Activated CD8-positive, alpha-beta T cell treated with anti-CD3 and anti-CD28 coated beads, Interleukin-2, amount 10 ng/mL, durations not matched to agents 7 days and 5 days (primary cell): Measurements from ENCODE around the gene GCLC. TPM values are rescaled to one million over a fixed set of nuclear protein-coding genes. Genes with fewer than 3 reads are reported as not detected.
A peak's percentile ranks its signal among the peaks of the same experiment; 100 is the strongest.
"Not testable (repeated sequence)": the region's sequence is repeated elsewhere in the genome, so short reads cannot be mapped to it uniquely, and the experiment has no call there.

Experiments used
- ATAC-seq: fragments of 150-1000 bp; cut with Tn5 transposase; one replicate; pipeline ENCODE4 v1.10.0; 2021; ENCODE audit warnings: moderate library complexity
- CTCF ChIA-PET: fragments of 350-600 bp; sonication (Branson Sonifier 250); formaldehyde crosslinking; loops from one replicate; lab custom pipeline; 2021; ENCODE audit warnings: antibody characterized with exemption; lab: Charles Lee
- POLR2A ChIA-PET: fragments of 350-600 bp; sonication (Branson Sonifier 250); formaldehyde crosslinking; loops from one replicate; lab custom pipeline; 2021; ENCODE audit warnings: antibody characterized with exemption; lab: Charles Lee
- DNase-seq: peaks from one replicate; pipeline ENCODE4 v3.0.0-alpha.2; 2020
- H3K27ac Mint-ChIP-seq: one replicate; pipeline ENCODE4 v1.8.0; 2021; ENCODE audit warnings: mild to moderate bottlenecking, mixed read lengths
- H3K27me3 Mint-ChIP-seq: one replicate; pipeline ENCODE4 v1.8.0; 2021; ENCODE audit warnings: low read depth, mixed read lengths
- H3K36me3 Mint-ChIP-seq: one replicate; pipeline ENCODE4 v1.8.0; 2021; ENCODE audit warnings: low read depth, mixed read lengths
- H3K4me1 Mint-ChIP-seq: one replicate; pipeline ENCODE4 v1.8.0; 2021; ENCODE audit warnings: low read depth, mixed read lengths
- H3K4me3 Mint-ChIP-seq: one replicate; pipeline ENCODE4 v1.8.0; 2021; ENCODE audit warnings: mild to moderate bottlenecking, mixed read lengths
- H3K9me3 Mint-ChIP-seq: one replicate; pipeline ENCODE4 v1.8.0; 2022; ENCODE audit warnings: mixed read lengths; ENCODE audit not compliant: insufficient read depth
- total RNA-seq, 2 experiments: library from RNA; stranded (reverse); gene quantifications; one replicate each; pipeline ENCODE4 v1.2.3, GENCODE V29; 2021

Gene GCLC
- total RNA-seq, 2 experiments from 2014 or later = 22.1 to 26.5 TPM

DNA sequence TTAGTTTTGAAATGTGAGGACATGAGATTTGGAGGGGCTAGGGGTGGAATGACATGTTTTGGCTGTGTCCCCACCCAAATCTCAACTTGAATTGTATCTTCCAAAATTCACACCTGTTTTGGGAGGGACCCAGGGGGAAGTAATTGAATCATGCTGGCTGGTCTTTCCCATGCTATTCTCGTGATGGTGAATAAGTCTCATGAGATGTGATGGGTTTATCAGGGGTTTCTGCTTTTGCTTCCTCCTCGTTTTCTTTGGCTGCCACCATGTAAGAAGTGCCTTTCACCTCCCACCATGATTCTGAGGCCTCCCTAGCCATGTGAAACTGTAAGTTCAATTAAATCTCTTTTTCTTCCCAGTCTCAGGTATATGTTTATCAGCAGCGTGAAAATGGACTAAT, 8.7 kb upstream of the GCLC start:
- POLR2A ChIA-PET = not testable (repeated sequence)

DNA sequence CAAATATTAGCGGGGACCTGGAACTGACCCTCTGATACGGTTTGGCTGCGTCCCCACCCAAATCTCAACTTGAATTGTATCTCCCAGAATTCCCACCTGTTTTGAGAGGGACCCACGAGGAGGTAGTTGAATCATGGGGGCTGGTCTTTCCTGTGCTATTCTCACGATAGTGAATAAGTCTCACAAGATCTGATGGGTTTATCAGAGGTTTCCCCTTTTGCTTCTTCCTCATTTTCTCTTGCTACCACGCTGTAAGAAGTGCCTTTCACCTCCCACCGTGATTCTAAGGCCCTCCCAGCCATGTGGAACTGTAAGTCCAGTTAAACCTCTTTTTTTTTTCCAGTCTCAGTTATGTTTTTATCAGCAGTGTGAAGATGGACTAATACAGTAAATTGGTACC, 6.8 kb upstream of the GCLC start:
- DNase-seq, H3K27ac Mint-ChIP-seq, H3K27me3 Mint-ChIP-seq, CTCF ChIA-PET, POLR2A ChIA-PET, H3K9me3 Mint-ChIP-seq, ATAC-seq, H3K36me3 Mint-ChIP-seq, H3K4me3 Mint-ChIP-seq: not testable (repeated sequence)
- H3K4me1 Mint-ChIP-seq = peaks cover 17% of the 10 kb centered on the region

More for the DNA sequence above, 8.7 kb upstream of the GCLC start:
- H3K27ac Mint-ChIP-seq, H3K9me3 Mint-ChIP-seq, H3K4me1 Mint-ChIP-seq, ATAC-seq, DNase-seq, H3K27me3 Mint-ChIP-seq, H3K36me3 Mint-ChIP-seq, CTCF ChIA-PET, H3K4me3 Mint-ChIP-seq: not testable (repeated sequence)

DNA sequence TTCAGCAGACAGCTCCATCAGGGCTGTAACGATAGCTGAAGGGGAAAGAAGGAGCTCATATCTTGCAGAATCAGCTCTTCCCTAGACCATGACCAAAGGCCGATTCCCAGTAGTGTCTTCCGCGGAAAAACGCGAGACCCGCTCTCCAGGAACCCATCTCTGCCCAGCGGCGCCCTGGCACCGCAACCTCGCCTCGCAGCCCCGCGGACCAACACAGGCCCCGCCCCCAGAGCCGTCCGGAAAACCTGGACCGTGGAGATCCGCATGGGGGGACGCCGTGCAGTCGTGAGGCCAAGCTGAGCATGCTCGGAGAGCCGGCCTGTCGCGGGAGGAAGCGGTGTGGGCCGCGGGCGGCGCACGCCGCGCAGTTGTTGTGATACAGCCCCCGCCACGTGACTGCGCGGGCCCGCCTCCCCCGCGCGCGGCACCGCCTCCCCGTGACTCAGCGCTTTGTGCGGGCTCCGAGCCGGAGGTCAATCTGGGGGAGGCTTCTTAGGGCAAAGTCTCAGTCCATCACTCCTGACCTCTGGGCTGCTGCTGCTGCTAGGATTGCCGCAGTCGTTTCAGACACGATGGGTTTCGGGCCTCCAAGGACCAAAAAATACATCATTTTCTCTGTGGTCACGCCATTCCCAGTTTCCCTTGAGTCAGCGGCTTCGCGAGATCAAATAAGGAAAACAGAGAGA, 3.1 kb upstream of the GCLC start:
- ChIA-PET CTCF (interaction anchor here (0.8 to 2.5 kb wide), 8 partner anchors 17 to 180 kb away, joined by 3 to 28 read pairs (median 6); no protein-coding TSS in a partner anchor), POLR2A (interaction anchor here (1.2 kb wide), 1 partner anchor 104 kb away, joined by 8 read pairs; no protein-coding TSS in a partner anchor)
- Mint-ChIP-seq H3K4me3 (peak overlapping the region; percentile 80), H3K27ac (peak overlapping the region; percentile 45), H3K36me3 (no peaks in the 10 kb centered on the region), H3K27me3 (peaks cover 17% of the 10 kb centered on the region), H3K4me1 (peaks cover 39% of the 10 kb centered on the region), H3K9me3 (no peaks in the 10 kb centered on the region)
- ATAC-seq (peak; percentile 84), DNase-seq (peak; percentile 95)

DNA sequence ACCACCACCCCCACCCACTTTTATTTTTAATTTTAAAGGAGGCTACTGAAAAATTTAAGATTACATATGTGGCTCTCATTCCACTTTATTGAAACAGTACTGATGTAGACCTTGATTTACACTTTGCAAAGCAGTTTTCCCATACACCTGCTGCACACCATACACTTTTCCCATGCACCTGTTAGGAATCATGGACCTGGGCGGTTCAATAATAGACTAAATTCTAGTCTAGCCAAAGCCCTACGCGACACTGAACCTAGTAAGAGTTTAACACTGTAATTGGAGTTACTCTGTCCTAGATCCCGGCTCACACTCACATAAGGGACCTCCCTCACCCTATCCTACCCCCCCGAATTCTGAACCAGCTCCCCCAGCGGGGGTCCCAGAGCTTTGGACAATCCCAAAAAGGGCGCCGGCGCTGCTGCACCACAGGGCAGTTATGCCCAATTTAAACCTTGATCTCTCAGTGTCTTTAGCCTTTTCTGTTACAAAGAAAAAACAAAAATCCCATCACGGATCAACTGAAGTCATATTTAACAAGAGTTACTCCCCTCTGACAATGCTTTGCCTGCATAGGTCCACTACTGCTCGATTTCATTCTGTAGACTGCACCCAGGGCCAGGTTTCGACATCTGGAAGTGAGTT, 2.4 kb upstream of the GCLC start:
- Mint-ChIP-seq H3K4me1 (peaks cover 42% of the 10 kb centered on the region), H3K27me3 (peaks cover 17% of the 10 kb centered on the region), H3K9me3 (no peaks in the 10 kb centered on the region), H3K27ac (peak overlapping the region; percentile 60), H3K36me3 (no peaks in the 10 kb centered on the region), H3K4me3 (peak overlapping the region; percentile 80)
- POLR2A ChIA-PET = interaction anchor here (1.2 kb wide), 1 partner anchor 104 kb away, joined by 8 read pairs; no protein-coding TSS in a partner anchor
- ATAC-seq = no peak
- no peak for DNase-seq
- CTCF ChIA-PET = interaction anchor here (0.8 to 2.5 kb wide), 7 partner anchors 54 to 181 kb away, joined by 3 to 28 read pairs (median 8); no protein-coding TSS in a partner anchor

DNA sequence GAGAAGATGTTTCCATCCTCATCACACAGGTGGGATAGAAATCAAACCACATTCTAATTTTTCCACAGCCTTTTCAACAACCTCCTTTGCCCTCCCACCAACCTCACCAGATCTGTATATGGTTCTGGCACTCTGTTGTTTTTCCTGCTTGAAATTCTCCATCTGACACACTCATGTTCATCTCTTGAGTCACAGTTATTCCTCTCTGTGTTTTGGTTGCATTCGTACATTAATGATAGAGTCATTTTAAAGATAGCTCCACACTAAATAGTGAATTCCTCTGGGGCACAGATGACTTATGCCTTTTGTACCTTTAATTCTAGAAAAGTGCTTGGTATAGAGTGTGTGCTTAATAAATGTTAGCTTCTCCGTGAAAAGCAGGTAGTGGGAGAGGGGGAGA, 1.4 kb upstream of the GCLC start:
- peaks cover 17% of the 10 kb centered on the region for H3K27me3 Mint-ChIP-seq
- peaks cover 46% of the 10 kb centered on the region for H3K4me1 Mint-ChIP-seq
- H3K36me3 Mint-ChIP-seq = no peaks in the 10 kb centered on the region
- ATAC-seq (no peak), DNase-seq (no peak)
- no peak overlapping the region for H3K27ac Mint-ChIP-seq
- CTCF ChIA-PET = interaction anchor here (1.0 to 2.5 kb wide), 3 partner anchors 104 to 182 kb away, joined by 5 to 15 read pairs (median 8); no protein-coding TSS in a partner anchor
- H3K9me3 Mint-ChIP-seq = no peaks in the 10 kb centered on the region
- no peak overlapping the region for H3K4me3 Mint-ChIP-seq
- POLR2A ChIA-PET = no interaction called here

DNA sequence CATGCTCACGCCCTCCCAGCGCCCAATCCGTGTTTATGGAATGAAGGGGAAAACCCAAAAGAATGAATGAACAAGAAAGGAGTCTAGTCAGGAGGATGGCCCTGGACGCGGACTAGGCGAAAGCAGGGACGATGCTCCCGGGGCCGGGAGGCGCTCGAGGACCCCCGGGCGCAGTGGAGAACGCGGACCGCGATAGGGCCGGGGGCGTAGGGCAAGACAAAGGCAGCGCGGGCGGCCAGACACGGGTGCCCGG, 758 bp downstream of the GCLC start:
- H3K27ac Mint-ChIP-seq = peak overlapping the region; percentile 84
- H3K4me3 Mint-ChIP-seq = peak overlapping the region; percentile 86
- no peak for ATAC-seq
- POLR2A ChIA-PET = interaction anchor here (0.9 to 1.7 kb wide), 4 partner anchors 11 to 107 kb away, joined by 3 to 7 read pairs (median 4); no protein-coding TSS in a partner anchor
- CTCF ChIA-PET = interaction anchor here (0.7 to 3.5 kb wide), 7 partner anchors 10 to 182 kb away, joined by 3 to 38 read pairs (median 5); no protein-coding TSS in a partner anchor
- DNase-seq = no peak
- no peaks in the 10 kb centered on the region for H3K9me3 Mint-ChIP-seq
- H3K4me1 Mint-ChIP-seq = peaks cover 46% of the 10 kb centered on the region
- H3K27me3 Mint-ChIP-seq = peaks cover 17% of the 10 kb centered on the region
- H3K36me3 Mint-ChIP-seq = peaks cover 5% of the 10 kb centered on the region

DNA sequence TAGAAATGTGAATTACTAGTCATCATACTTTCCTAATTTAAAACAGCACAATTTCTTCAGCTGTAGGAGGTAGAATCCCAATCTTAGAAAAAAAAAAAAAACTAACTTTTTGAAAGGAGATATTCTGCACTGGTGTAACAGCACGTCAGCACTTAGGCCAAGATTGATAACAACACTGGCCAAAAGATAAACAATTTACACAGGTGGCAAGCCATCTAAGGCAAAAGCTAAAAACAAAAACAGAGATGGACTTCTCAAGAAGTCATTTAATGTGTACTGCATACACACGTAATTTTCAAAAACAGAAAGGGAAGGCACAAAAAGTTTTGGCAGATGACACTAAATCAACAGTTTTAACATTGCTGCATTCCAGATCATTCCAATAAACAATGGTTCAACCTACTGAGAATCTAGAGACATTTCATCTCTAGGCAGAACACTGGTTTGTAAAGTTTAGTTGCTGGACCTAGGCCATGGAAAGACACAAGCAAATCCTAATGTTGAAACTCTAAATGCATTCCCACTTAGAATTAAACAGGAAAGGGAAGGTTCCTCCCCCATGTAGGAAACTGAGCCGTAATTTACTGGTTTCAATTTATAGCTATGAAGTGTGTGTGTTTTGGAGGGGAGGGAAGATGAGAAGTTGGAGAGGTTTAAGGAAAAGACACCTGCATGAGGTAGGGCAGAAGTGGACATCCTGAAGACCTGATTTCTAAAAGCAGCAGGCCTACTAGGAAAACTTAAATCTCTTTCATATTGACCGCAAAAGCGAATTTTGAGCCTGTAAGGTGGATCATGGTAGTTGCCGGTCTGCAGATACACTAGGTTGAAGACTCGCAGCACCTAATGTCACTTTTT, 1.3 kb downstream of the GCLC start:
- no peak for DNase-seq
- peak overlapping the region; percentile 84 for H3K27ac Mint-ChIP-seq
- ChIA-PET POLR2A (interaction anchor here (0.5 to 1.7 kb wide), 5 partner anchors 10 to 108 kb away, joined by 3 to 7 read pairs (median 3); no protein-coding TSS in a partner anchor), CTCF (interaction anchor here (0.7 to 3.5 kb wide), 10 partner anchors 10 to 256 kb away, joined by 3 to 38 read pairs (median 4); no protein-coding TSS in a partner anchor)
- H3K4me3 Mint-ChIP-seq = peak overlapping the region; percentile 86
- peaks cover 16% of the 10 kb centered on the region for H3K27me3 Mint-ChIP-seq
- H3K36me3 Mint-ChIP-seq = peaks cover 5% of the 10 kb centered on the region
- H3K9me3 Mint-ChIP-seq = no peaks in the 10 kb centered on the region
- ATAC-seq = no peak
- peaks cover 45% of the 10 kb centered on the region for H3K4me1 Mint-ChIP-seq

DNA sequence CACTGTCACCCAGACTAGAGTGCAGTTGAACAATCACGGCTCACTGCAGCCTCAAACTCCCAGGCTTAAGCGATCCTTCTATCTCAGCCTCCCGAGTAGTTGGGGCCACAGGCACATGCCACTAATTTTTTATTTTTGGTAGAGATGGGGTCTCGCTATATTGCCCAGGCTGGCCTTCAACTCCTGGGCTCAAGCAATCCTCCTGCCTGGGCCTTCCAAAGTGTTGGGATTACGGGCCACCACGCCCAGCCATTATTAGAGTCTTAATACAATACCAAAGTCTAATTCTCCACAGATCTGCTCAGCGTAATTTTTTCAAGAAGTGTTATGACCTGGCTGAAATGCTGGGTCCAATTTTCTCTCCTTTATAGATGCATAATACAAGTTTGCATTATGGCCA, 3.0 kb downstream of the GCLC start:
- H3K4me1 Mint-ChIP-seq = peaks cover 29% of the 10 kb centered on the region

DNA sequence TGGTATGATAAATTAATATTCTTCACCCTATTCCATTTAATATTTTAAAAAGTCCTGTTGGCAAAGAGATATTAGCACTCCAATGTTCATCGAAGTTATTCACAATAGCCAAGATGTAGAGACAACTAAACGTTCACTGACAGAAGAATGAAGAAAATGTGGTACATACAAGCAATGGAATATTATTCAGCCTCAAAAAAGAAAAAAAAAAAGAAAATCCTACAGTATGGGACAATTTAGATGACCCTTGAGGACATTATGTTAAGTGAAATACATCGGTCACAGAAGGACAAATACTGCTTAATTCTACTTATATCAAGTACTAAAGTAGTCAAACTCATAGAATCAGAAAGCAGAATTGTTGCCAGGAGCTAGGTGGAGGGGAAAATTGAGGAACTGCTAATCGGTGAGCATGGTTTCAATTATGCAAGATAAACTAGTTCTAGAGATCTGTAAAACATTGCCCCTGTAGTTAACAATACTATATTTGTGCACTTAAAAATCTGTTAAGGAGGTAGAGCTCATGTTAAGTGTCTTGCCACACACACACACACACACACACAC, 4.7 kb downstream of the GCLC start:
- H3K27ac Mint-ChIP-seq = no peak overlapping the region
- ChIA-PET POLR2A (no interaction called here), CTCF (interaction anchor here (0.6 to 1.7 kb wide), 2 partner anchors 10 to 179 kb away, joined by 3 to 4 read pairs; no protein-coding TSS in a partner anchor)
- H3K4me3 Mint-ChIP-seq = no peak overlapping the region
- H3K4me1 Mint-ChIP-seq = peaks cover 24% of the 10 kb centered on the region
- peaks cover 5% of the 10 kb centered on the region for H3K36me3 Mint-ChIP-seq
- ATAC-seq (no peak), DNase-seq (no peak)
- peaks cover 3% of the 10 kb centered on the region for H3K27me3 Mint-ChIP-seq
- no peaks in the 10 kb centered on the region for H3K9me3 Mint-ChIP-seq

More for the DNA sequence above, 3.0 kb downstream of the GCLC start:
- Mint-ChIP-seq H3K9me3 (no peaks in the 10 kb centered on the region), H3K27me3 (peaks cover 15% of the 10 kb centered on the region), H3K4me3 (no peak overlapping the region), H3K27ac (no peak overlapping the region), H3K36me3 (peaks cover 5% of the 10 kb centered on the region)
- DNase-seq = no peak
- ATAC-seq = no peak
- ChIA-PET CTCF (interaction anchor here (3.5 kb wide), 1 partner anchor 49 kb away, joined by 16 read pairs; no protein-coding TSS in a partner anchor), POLR2A (no interaction called here)

DNA sequence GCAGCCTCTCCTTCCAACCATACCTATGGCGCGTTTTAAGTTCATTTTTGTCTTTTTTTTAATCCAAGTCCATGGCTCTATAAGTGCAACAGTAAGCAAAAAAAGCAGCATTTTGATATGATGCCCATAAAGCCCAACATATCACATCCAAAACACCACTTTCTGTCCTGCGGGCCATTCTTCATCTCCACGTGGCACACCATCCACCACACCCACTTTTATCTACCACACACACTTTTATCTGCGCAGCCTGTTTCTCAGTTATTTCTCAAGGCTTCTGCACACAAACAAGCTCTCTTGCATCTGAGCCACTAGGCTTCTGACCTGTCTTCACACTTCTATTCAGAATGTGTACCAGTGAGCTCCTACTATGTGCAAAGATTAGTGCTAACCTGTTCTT, 5.3 kb downstream of the GCLC start:
- no peak overlapping the region for H3K4me3 Mint-ChIP-seq
- ChIA-PET CTCF (interaction anchor here (0.6 to 1.7 kb wide), 3 partner anchors 9 to 179 kb away, joined by 3 to 4 read pairs (median 3); no protein-coding TSS in a partner anchor), POLR2A (no interaction called here)
- no peak for ATAC-seq
- peaks cover 20% of the 10 kb centered on the region for H3K4me1 Mint-ChIP-seq
- DNase-seq = no peak
- H3K27ac Mint-ChIP-seq = no peak overlapping the region
- peaks cover 6% of the 10 kb centered on the region for H3K36me3 Mint-ChIP-seq
- H3K9me3 Mint-ChIP-seq = no peaks in the 10 kb centered on the region
- H3K27me3 Mint-ChIP-seq = no peaks in the 10 kb centered on the region

DNA sequence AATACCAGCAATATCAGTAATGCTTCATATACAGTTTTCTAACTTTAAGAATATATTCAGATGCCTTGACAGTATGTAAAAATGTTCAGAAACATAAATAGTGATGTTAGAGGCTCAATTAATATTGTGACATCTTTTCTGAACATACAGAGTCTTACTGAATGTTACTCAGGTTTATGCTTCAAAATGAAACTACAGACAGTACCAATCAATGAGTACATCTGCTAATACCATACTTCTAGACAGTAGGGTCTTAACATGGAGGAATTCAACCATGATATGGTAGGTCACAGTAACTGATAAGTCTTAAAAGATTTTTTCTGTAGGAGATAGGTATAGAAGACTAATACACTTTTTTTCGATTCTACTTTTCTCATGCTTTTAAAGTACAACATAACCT, 8.3 kb downstream of the GCLC start:
- Mint-ChIP-seq H3K9me3 (no peaks in the 10 kb centered on the region), H3K4me1 (peaks cover 16% of the 10 kb centered on the region), H3K27ac (no peak overlapping the region), H3K36me3 (peaks cover 10% of the 10 kb centered on the region), H3K27me3 (no peaks in the 10 kb centered on the region), H3K4me3 (no peak overlapping the region)
- DNase-seq = no peak
- ChIA-PET CTCF (interaction anchor here (0.7 to 2.0 kb wide), 3 partner anchors 52 to 182 kb away, joined by 3 to 7 read pairs (median 3); no protein-coding TSS in a partner anchor), POLR2A (no interaction called here)
- no peak for ATAC-seq
